ENCODE measurements around the gene PRRX1. TPM values are rescaled to one million over a fixed set of nuclear protein-coding genes. Genes with fewer than 3 reads are reported as not detected.

The PRRX1 gene
- total RNA-seq, 1 donor from 2014 or later = 12.5 TPM

GRCh38 chr1:170664828-170665612 is 1.1 kb downstream of the PRRX1 start:
- DNase-seq (ENCODE audit: low spot score) = no peak

DNA sequence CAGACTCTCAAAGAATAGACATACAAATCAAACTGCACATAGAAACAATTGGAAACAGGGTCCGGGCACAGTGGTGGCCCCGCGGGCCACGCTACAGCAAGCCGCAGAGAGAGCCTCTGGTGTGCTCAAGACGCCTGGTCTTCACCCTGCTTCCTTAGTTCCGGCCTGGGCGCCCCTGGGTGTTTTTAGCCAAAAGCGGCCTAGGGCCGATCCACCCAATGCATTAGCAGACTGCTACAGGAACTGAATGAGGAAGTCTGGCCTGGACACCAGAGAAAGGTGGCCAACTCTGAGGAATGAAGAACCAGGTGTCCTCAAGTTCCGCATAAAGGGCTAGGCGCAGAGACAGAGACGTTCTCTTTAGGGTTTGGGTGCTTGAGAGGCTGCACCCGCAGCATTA is 1.7 kb downstream of the PRRX1 start:
- DNase-seq (ENCODE audit: low spot score) = no peak

DNA sequence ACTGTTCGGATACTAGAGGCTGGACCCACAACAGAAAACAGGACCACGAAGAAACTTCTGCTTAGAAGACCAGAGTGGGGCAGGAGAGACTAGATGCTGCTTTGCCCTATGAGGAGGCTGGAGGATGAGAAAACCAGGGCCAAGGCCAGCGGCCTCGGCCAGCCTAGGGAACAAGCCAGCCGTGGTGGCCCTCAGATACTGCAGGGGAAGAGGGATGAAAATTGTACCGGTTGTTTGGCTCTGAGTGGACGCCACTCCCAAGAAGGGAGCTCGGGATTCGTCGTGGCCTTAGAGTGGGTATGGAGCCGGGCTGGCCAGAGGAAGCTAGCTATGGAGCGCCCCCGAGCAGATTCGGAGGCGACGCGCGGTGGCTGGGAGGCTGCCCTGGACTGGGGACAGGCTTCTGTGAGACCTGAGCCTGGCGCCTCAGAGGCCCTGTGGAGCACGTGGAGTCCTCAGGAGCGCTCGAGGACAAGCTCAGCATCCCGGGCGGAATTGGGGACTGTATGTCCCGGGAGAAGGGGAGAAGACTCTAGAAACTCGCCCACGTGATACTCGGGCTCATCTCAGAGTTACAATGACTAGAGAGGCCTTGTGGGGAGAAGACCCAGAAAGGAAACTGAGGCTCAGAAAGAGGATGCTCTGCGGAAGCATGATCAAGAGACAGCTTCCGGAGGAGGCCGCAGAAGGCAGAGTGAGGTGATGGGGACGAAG is 2.8 kb downstream of the PRRX1 start:
- DNase-seq (ENCODE audit: low spot score) = no peak

DNA sequence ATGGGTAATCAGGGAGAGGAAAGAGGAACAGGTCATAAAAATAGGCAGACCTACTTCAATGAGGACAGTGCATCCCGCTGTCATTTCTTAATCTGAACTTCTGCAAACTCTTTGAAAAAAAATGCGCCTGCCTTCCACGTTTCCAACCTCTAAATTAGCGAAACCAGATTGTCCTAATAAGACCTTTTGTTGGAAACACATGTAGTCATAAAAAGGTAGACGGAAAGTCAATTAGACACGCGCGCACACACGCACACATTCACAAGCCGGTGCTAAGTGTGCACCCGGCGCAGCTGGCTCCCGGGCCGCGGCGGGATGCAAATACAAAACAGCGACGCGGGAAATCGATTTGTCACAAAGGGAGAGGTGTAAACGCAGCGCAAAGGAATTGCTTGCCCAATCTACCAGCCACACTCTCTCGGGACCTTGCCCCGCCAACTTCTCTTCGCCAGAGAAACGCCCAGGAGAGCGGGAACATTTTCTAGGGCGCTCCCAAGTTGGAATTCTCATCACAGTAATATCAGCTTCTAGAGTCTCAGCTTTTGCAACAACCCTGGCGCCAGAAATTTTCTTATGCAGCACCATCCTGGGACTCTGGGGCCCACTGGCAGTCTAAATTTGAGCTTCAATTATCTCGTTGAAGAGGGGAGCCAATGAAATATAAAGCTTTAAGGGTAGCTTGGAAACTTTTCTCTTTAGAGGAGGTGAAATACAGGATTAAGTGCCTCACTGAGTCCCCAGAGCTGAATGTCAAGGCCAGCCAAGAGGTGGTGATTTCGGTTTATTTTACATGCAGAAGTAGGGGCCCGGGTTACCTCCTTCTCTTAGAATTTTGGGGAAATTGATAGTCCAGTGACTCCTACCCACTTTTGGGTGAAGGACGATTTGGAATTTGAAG is 4.5 kb downstream of the PRRX1 start:
- no peak for DNase-seq (ENCODE audit: low spot score)

DNA sequence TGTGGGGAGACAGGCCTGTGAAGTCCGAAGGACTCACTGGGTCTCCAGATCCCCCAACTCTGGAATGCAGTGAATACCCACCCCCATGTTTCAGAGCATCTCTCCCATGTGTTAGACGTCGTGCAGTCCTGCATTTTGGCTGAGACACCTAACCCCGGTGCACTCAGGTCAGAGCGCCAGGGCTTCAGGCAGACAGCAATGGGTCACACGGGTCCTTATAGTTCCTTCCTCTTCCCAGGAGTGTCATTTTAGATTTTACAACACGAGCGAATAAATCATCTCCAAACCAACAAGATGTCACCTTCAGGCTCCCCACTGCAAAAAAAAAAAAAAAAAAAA is 5.1 kb downstream of the PRRX1 start:
- DNase-seq (ENCODE audit: low spot score) = no peak

GRCh38 chr1:170669586-170670530 is 5.9 kb downstream of the PRRX1 start:
- DNase-seq (ENCODE audit: low spot score) = no peak

DNA sequence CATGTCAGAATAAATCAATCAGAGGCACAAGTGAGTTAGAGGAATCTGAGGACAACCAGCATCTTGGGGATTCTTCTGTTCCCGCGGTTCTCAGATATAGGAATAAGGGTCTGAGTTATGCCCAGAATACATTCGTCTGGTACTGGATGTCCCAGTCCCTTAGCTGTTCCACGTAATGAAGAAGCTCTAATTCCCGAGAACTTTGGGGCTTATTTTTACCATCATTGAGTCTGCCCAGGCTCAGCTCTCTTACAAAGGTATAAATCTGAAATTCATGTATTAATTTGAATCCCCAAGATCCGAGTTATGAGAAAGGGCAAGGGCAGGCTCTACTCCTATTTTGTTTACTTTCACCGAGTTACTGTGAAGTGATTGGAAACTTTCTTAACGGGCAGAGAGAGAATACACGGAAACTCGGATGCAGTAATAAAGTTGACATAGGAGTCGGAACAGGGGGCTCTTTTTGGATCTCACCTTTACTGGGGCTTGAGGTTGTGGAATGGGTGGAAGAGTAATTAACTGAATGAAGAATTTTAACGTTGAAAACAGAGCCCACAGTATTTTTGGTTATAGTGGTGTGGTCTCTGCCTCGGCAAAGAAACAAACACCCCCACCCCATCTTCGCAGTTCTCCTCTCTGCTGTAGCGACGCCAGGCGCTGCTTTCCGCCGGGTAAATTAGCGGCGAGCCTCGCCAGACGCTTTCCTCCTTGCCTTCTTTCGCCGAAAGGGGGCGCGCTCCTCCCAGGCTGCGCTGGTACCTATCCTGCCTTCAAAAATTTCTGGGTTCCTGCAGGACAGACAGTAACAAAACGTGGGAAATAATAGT is 7.1 kb downstream of the PRRX1 start:
- no peak for DNase-seq (ENCODE audit: low spot score)

DNA sequence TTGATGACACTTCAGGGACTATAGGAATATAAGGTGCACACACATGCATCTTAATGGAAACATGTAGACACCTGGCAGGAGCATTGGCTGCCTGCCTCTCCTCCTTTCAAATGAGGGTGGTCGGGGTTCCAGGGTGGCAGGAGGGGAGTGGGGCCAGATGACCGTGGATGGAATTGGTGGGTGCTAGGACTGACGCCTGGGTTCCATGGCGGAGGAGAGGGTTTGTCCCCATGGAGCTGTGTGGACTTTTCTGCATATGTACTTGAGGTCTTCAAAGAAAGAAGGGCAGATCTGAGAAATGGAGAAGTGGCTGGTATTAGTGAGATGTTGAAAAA is 7.7 kb downstream of the PRRX1 start:
- DNase-seq (ENCODE audit: low spot score) = no peak

- no peak for DNase-seq (ENCODE audit: low spot score)
These were observed 8.4 kb downstream of the PRRX1 start for GRCh38 chr1:170672316-170672715.

- no peak for DNase-seq (ENCODE audit: low spot score)
These were observed 10.3 kb downstream of the PRRX1 start for GRCh38 chr1:170674239-170674638.

- DNase-seq (ENCODE audit: low spot score) = no peak
These were observed 11.1 kb downstream of the PRRX1 start for GRCh38 chr1:170674986-170675385.

GRCh38 chr1:170675865-170676264 is 11.9 kb downstream of the PRRX1 start:
- no peak for DNase-seq (ENCODE audit: low spot score)

- no peak for DNase-seq (ENCODE audit: low spot score)
These were observed 12.7 kb downstream of the PRRX1 start for GRCh38 chr1:170676628-170677027.

- DNase-seq (ENCODE audit: low spot score) = no peak
These were observed 14.2 kb downstream of the PRRX1 start for GRCh38 chr1:170678027-170678600.

- no peak for DNase-seq (ENCODE audit: low spot score)
These were observed 16.5 kb downstream of the PRRX1 start for GRCh38 chr1:170680428-170680827.

DNA sequence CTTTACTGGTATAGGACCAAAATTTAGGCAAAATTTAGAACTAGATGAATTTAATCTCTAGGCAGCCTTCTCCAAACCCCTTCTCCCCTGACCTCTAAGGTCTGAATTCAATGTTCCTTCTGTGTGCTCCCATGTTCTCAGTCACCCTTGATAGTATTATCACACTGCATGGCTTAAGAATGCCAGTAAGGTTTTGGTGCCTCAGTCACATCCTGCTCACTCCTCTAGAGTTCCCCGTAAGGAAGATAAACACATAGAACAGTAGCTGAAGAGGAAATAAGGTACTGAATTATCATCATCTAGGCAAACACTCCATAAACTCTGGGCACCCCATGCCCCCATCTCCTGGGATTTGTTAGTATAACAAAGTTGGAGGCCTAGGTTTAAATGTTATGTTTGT is 18.2 kb downstream of the PRRX1 start:
- no peak for DNase-seq (ENCODE audit: low spot score)

DNA sequence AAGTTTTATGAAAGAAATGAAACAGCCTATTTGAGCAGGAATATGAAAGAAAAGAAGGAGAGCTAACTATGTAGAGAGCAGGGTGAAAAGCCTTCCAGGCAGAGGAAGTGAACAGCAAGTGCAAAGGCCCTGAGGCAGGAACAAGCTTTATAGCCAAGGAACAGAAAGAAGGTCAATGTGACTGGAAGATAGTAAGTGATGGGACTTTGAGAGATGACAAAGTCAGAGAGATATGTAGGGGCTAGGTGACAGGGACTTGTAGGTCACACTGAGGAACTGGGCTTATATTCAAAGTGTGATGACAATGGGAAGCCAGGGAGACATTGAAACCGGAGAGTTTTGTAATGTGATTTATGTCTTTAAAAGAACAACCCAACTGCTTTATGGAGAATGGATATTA is 18.9 kb downstream of the PRRX1 start:
- no peak for DNase-seq (ENCODE audit: low spot score)

GRCh38 chr1:170685166-170685565 is 21.2 kb downstream of the PRRX1 start:
- DNase-seq (ENCODE audit: low spot score) = no peak

GRCh38 chr1:170686291-170686690 is 22.4 kb downstream of the PRRX1 start:
- DNase-seq (ENCODE audit: low spot score) = no peak

GRCh38 chr1:170687621-170688020 is 23.7 kb downstream of the PRRX1 start:
- DNase-seq (ENCODE audit: low spot score) = no peak

Measured in mucosa of gallbladder (tissue), 1 donor.